Stimulated activated CD8-positive, alpha-beta memory T cell treated with anti-CD3 and anti-CD28 coated beads, Interleukin-15, amount 100 ng/mL, for 1 hour (primary cell): Measurements from ENCODE around the gene ABCC4.

ENCODE experiments used
- DNase-seq: peaks from one replicate; pipeline ENCODE4 v3.0.0-alpha.2; 2020; ENCODE audit warnings: low read depth

Gene ABCC4

DNA sequence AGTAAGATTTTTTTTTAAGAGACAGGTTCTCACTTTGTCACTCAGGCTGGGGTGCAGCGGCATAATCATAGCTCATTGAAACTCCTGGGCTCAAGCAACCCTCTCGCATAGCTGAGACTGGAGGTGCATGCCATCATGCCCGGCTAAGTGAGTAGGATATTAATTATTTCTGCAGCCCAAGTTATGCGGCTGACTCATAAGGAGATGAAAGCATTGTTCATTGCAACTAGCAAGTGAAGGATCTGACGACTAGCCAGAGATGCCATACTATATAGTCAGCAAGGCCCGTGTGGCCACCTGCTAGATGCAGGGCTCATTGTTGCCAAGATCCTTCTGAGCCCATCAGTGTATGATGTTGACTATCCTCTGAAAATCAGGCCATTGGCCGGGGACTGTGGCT is 45.2 kb downstream of the ABCC4 start:
- DNase-seq, result no peak

DNA sequence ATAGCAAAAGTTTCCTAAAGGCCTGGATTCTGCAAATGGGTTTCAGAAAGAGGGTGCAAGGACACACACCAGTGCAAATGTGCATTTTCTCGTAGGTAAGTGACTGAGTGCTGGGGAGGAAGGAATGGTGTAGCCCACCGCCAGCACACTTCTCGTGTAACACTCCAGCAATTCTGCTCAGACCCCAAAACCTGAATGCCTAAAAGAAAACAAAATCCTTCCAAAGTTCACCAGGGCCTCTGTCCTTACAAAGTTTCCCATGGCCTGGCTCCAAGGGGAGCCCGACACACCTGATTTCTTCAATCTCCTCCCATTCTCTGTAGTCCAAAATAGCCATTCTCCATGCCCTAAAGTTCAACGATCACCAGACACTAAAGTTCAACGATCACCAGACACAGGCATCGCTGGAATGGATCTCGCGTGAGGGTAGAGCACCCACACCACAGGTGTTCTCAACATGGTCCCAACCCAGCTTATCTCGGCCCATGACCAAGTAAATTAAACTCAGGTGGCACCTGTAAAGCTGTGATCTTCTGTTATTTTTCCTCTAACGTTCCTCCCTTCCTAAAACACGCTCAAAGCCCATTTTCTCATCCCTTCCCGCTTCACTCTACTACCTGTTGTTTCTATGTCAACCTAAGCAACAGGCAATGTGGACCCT is 46.0 kb downstream of the ABCC4 start:
- no peak for DNase-seq

DNA sequence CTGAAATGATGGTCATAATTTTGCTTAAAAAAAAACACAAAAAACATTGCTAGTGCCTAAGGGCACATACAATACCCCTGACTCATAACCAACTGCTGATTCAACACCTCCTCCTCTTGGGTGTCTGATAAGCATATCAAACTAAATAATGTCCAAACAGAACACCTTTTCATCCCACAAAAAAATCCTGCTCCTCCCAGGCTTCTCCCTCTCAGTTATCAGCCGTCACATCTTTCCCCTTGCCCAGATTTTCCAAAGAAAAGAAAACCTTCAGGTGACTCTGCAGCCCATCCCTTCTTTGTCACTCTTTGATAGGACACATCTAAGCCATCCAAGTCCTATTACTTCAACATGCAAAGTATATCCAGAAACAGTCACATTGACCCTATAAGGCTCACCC is 46.9 kb downstream of the ABCC4 start:
- DNase-seq, result no peak

DNA sequence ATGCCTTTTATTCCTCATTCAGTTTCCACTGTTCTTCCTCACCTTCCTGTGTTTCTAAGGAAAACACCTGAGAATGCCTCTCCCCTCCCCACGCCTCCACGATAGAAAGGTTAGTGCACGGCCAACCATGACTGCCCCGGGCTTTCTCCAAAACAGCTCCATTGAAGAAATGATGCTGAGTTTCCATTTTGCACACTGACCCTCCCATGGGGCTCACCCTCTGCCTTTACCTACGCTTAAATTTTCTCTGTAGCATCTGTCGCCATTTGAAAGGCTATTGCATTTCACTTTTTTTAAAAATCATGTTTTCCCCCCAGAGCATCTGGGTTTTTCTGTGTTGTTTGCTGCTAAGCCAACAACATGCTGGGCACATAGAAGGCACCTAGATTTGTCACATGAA is 48.2 kb downstream of the ABCC4 start:
- DNase-seq, result no peak

DNA sequence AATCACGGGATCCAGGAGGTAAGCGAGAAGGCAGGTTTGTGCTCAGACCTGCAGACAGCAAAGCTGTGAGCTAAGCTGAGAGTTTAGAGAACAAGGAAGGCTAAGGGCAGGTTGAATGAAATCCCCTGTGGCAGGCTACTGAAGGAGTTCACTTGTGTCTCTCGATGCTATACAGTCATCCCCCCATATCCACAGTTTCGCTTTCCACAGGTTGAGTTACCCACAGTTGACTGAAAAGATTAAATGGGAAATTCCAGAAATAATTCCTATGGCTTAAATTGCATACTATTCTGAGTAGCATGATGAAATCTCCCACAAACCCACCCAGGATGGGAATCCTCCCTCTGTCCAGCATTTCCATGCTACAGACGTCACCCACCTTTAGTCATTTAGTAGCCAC is 49.6 kb downstream of the ABCC4 start:
- no peak for DNase-seq

DNA sequence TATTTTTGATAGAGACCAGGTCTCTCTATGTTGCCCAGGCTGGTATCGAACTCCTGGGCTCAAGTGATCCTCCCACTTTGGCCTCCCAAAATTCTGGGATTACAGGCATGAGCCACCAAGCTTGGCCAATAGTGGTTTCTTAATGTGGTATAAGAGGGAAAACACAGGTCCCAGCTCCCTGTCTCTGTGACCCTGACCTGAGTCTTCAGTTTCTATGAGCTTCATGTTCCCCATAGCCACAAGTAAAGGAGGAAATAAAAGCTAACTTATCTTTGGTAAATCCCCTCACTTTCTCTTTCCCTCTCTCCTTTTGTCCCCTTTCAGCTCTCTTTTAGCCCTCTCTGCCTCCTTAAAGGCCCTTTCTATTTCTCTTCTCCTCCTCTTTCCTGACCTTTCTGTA is 50.3 kb downstream of the ABCC4 start:
- DNase-seq, result no peak

DNA sequence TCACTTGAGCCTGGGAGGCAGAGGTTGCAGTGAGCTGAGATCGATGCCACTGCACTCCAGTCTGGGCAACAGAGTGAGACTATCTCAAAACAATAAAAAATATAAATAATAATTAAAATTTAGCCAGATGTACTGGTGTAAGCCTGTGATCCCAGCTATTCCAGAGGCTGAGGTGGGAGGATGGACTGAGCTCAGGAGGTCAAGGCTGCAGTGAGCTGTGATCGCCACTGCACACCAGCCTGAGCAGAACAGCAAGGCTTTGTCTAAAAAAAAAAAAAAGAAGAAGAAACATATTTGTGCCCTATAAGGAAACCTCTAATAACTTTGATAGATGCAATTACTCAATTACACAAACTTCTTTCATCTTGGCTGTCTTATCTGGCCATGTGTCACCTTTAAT is 52.3 kb downstream of the ABCC4 start:
- no peak for DNase-seq

DNA sequence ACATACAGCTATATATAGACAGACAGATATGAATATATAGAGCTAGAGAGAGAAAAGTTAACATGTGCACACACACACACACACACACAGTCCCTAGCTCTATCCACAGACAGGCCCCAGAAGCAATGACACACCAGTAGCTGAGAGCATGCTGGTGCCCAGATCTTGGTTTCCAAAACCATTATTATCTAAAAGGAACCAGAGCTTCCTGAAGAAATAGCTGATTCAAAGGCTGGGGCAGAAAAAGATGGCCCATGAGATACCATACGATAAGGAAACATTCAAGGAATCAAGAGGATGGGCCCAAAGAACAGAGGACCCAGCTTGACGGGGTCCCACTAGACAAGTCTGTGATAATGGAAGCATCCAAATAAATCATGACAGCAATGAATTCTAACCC is 53.4 kb downstream of the ABCC4 start:
- no peak for DNase-seq

DNA sequence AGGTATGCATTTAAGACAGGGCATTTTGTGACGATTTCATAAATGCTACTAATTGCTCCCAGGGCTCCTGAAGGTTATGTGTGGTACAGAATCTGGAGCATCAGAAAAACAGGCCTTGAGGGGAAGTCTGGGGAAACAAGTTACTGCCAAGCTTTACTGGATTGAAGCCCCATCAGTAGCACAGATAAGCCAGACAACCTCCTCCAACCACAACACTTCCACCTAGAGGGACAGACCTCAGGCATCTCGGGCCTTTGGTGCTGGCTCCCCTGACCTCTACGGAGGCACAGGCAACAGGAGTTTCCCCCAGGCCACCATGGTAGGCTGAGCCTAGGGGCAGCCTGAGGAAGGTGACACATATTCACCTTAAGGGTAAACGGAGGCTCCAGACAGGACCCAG is 54.1 kb downstream of the ABCC4 start:
- no peak for DNase-seq

DNA sequence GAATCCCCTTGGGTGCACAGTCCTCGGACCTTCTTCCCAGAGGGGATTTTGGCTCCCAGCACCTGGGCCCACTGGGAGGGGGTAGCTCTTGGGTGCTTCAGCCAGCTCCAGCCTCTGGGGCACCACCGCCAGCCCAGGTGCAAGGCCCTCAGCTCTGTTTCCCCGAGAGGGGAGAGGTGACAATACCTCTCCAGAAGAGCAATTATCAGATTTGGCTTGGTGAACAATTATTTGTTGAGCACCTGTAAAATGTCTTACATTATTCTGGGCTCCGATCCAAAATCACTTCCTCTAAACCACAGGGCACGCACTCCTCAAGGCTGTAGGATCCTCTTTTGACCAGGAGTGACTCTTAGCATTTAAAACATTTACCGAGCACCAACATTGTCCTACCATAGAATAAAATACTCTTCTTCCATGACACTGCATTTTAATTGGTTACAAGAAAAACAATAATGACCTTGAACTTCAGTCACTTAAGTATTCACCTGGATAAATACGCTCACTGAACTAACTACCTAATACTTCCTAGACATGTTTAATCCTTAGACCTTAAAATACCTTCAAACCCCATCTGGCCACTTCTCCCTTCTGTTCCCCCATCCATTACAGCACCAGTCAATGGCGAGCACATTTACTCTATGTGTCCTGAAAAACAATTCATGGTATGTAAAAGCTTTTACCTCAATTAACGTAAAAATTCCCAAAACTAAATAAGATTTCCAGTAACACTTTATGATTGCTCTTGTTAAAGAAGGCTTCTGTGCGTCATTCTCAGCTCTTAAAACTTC is 54.8 kb downstream of the ABCC4 start:
- no peak for DNase-seq

DNA sequence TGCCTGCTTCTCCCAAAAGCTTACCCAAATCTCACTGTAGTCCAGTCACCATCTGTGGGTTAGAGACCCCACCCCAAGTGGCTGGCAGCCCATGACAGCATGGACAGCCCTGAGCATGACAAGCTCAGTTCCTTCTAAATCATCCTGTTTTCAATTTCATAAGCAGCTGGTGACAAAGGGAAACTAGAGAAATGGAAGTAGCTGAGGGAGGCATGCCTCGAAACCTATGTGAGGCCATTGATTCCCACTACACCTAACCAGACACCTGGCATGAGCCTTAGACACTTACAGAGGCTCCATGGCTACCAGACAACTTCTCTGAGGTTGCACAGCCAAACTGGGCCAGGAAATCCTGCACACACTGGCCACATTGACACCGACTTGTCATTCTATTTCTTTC is 56.2 kb downstream of the ABCC4 start:
- no peak for DNase-seq

DNA sequence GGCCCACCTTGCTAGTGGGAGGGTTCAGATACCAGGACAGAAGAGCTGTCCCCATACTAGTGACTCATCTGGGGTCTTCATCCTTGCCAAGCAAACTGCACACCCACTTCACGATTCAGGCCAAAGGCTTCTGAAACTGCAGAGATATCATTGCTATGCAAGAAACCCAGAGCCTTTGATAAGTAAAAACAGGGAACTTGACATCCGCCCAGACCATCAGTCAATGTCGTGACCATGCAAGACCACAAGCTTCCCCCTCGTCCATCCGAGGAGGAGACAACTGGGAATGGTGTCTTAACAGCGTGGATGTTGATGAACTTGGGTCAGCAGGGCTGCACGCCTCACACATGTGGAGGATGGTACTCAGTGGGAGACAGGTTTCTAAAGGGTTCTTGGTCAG is 58.0 kb downstream of the ABCC4 start:
- no peak for DNase-seq

DNA sequence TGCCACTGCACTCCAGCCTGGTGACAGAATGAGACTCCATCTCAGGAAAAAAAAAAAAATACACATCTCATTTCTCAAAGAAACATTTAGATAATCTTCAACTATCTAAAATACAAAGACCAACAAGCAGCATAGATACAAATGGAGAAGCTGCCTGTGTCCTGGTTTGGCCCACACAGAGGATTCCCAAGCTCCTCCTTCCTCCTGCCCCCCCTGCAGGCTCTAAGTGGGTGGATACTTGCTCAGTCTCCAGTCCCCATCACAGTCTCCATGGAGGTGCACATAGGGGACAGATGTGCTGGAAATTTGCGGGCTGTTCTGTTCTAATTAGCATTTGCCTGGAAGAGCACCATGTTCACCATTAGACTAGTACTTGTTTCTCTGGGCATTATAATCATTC is 59.9 kb downstream of the ABCC4 start:
- DNase-seq, result no peak

DNA sequence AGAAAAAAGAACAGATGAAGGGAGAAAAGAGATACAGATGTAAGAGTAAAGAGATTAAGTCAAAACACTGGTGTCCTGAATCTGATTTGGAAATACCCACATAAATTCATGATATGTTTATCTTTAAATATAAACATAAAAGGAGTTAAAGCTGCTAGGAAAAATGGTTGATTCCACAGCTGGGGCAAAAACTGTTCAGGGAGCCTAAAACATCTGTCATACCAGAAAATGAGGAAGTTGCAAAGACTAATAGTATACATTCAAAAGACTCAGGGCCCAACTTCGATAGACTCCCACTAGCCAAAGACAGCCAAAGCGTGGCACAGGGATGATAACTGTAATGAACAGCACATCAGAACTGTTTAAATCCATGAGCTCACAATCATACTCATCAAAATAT is 62.0 kb downstream of the ABCC4 start:
- DNase-seq, result no peak

DNA sequence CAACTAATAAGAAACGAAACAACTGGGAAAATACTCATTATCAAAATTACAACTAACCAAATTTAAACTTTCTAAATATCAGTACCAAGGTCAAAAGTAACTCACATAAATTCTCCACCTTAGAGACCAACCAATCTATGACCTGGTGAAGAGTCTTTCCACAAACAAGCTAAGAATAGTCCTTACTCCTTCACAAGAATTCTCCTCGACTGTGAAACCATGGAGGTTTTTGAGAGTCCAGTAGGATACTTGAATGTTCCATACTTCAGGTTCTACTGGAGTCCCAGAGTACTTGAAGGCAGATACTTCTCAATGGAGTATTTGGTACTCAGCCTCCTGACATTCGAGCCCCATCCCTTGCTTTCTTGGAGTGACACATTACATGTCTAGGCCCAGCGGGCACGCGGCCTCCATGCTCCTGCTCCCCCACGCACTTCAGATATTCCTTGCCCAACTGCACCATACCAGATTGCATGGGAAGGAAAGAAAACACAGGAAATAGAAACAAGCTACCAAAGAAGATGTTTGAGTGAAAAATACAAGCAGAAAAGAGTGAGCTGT is 63.9 kb downstream of the ABCC4 start:
- no peak for DNase-seq

DNA sequence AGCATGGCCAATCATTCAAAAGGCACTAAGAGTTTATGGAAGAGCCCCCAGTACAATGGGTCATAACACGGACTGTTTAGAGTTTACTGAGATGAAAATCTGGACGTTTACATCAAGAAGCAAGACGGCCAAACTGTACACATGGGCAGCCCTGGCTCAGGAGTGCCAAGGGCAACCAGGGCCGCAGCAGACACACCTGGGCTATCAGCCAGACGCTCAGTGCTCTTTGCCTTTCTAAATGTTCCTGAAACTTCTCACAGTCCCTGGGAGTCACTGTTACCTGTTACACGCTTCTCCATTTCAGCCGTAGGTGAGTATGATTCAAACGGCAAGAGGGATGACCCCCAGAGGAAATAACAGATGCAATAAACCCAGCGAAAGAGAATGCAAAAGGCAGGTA is 64.5 kb downstream of the ABCC4 start:
- DNase-seq, result no peak

DNA sequence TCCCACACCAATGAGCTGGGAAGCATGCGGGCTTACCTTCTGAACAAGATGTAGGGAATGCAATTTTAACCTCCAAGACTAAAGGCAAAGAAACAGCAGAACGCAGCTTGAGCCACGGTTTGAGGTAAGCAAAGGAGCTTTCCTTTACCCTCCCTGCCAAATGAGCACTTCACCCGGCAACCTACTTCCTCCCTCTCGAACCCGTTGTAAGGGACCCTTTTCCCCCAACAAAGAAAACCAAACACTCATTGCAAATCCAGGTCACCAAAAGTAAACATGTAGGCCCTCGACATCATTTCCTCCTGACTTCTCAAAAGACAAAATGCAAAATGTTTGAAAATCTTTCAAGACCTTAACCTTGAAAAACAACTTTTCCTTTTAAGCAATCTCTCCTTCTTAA is 65.3 kb downstream of the ABCC4 start:
- DNase-seq, result no peak

DNA sequence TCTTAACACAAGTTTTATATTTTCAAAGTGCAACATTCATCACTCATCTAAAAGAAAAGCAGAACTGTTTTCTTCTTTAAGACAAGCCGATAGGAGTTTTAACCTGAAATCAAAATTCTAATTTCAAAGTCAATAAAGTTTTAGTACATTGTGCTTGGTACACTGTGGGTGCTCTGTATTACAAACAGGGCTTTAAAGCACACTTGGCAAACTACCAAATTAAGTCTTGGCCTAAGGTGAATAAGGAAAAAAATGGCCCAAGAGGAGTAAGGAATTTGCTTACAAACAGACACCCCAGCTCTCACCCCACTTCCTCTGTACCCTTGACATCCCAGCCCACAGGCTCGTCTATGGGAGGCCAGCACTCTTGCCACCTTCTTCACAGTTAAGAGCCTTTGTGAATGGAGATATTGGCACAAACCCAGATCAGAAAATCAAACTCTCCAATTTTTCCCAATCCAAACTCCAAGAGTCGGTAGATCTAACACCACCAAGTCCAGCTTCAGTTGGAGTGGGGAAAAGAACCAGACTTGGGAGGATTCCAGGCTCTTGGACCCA is 66.0 kb downstream of the ABCC4 start:
- no peak for DNase-seq

DNA sequence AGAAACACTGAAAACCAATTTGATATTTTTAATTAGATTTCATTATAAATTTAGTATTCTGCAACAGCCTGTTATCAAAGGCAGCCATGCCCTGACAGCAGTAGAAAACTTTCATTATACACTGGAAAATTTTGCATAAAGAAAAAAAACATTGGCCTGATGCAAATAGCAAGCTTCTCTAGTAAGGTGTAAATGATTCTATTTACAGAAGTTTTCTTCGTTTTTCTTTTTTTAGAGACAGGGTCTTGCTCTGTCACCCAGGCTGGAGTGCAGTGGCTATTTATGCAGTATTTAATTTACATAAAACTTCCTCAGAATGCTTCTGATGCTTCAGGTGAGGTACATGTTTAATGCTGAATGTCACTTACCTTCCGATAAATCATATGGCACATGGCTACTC is 67.0 kb downstream of the ABCC4 start:
- DNase-seq, result no peak

DNA sequence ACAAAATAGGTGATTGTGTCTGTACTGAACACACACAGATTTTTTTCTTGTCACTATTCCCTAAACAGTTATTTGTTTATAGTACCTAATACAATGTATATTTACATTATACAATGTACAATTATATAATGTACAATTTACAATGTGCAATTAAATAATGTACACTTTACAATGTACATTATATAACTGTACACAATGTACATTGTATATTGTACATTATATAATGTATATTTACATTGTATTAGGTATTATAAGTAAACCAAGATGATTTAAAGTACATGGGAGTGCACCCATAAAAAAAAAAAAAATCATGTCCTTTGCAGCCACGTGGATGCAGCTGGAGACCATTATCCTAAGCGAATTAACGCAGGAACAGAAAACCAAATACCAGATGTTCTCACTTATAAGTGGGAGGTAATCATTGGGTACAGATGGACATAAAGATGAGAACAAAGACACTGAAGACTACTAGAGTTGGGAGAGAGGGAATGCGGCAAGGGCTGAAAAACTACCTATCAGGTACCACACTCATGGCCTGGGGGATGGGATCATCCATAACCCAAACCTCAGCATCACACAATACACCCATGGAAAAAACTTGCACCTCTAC is 68.1 kb downstream of the ABCC4 start:
- no peak for DNase-seq

DNA sequence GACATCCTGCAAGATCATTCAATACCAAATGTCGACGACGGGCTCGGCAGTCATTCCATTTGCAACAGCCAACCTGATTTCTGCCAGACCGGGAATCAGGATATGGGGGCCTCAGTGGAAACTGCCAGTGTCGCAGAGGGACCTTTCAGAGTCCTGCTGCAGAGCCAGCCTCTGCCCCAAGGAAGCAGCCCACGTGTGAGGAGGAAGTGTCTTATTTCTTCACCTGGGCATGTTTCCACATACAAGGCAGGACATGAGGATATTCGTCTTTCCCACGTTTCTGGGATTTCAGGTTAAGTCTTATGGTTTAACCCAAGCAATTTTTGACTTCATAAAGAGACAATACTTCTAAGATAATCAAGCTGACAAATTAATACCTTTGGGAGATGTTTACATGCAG is 69.9 kb downstream of the ABCC4 start:
- no peak for DNase-seq

DNA sequence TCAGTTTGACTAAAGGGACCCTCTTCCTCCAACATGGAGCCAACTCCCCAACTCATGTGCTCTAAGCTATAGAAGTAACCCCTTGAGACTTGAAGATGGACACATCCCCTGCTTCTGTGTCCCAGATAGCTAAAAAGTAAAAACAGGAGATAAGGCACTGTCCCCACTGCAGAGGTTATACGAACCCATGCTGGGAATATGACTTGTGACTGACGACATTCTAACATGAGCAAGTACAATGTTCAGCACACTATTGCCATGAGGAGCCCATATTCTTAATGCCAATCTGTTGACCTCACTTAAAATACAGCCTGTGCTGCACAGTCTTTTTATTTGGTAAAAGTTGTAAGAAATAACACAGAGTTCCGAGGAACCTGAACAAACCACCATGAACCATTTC is 71.4 kb downstream of the ABCC4 start:
- no peak for DNase-seq

DNA sequence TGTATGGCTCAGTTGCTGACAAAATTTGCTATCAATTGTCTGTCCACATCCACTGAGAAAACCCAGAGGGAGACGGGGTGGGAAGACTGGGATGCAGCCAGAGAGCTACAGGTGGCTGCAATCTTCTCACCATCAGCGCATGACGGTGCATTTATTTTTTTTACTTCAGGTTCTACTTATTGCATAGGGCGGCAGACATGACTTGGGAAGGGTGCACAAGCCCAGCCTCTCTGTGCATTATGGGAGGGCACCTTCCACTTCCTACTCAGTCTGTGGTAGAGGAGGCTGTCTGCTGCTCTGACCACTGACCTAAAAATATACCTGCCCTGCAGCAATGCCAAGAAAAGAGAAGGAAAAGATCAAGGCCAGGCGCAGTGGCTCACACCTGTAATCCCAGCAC is 73.1 kb downstream of the ABCC4 start:
- no peak for DNase-seq
